Suppressor macrophage treated with lipopolysaccharide for 1 hour (primary cell): ENCODE results near the gene MDH1B.
"Not testable (repeated sequence)": the region's sequence is repeated elsewhere in the genome, so short reads cannot be mapped to it uniquely, and the experiment has no call there.

Experiments used
- DNase-seq, 3 donors: peaks; one replicate each; pipeline ENCODE4 v3.0.0-alpha.2; 2020 to 2022

MDH1B gene

DNA sequence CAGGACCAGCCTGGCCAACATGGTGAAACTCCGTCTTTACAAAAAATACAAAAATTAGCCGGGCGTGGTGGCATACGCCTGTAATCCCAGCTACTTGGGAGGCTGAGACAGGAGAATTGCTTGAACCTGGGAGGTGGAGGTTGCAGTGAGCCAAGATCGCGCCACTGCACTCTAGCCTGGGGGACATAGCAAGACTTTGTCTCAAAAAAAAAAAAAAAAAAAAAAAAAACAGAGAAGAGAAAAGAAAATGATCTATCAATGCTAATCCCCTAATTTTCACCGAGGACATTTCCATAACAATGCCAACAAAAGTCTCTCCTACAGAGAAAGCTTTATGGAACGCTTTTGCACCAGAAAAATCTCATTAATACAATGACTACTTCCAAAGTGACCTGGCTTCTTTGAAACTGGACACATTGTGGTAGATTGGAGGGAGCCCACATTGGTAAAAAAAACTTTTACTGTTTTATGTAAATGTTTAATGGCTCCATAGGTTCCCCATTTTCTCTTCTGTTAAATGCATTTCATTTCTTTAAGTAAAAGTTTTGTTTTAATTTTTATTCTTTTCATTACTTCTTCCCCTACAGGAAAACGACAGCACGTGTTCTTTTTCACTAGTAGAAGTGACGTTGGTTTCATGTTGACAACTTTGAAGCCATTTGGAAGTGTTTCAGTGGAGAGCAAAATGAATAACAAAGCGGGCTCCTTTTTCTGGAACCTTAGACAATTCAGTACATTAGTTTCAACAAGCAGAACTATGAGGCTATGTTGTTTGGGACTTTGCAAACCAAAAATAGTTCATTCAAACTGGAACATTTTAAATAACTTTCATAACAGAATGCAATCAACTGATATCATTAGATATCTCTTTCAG is 1.2 kb upstream of the MDH1B start:
- no peak for DNase-seq

DNA sequence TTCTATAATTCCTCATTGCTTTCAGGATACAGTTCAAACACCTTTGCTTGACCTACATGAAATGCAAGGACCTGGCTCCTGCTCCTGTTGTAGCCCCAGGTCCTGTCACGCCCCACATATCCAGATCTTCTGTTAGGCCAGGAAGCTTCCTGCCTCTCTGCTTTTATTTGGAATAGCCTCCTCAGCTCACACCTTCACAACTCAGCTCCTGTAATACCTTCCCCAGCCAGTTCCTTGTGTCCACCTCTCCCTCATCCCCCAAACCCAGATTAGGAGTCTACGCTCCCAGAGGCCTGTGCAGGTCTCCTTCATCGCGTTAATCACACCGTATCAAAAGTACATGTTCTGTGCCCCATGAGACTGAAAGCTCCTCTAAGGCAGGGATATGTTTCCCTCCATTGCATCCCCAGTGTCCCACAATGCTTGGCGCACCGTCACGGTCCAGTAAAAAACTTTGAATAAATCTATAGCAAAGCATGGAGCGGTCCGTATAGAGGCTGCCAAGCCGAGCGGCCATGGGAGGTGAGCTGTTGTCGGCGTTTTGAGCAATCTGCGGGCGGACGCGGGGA is 371 bp downstream of the MDH1B start:
- no peak for DNase-seq

- DNase-seq: no peak
These were observed 8.3 kb downstream of the MDH1B start for GRCh38 chr2:206756816-206757215.

- DNase-seq: no peak
These were observed 24.3 kb downstream of the MDH1B start for GRCh38 chr2:206740800-206741199.

GRCh38 chr2:206739271-206739670 is 25.9 kb downstream of the MDH1B start:
- no peak for DNase-seq

DNA sequence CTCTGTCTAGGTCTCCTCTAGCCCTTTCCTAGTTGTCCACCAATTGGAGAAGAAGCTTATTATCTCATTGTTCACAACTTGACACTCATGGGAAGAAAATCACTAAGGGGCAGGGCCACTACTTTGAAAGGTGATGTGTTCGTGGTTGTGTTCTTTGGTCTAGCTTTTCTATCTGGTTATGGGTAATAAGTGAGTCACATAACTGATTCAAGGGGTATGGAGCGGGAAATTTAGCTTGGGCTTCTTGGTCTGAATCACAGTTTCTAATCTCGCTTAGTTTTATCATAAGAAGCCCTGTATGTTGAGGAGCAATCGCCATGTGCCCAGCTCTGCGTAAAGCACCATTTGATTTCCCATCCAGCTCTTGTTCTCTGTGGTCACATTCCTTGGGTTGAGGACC is 28.2 kb downstream of the MDH1B start:
- DNase-seq: no peak

DNA sequence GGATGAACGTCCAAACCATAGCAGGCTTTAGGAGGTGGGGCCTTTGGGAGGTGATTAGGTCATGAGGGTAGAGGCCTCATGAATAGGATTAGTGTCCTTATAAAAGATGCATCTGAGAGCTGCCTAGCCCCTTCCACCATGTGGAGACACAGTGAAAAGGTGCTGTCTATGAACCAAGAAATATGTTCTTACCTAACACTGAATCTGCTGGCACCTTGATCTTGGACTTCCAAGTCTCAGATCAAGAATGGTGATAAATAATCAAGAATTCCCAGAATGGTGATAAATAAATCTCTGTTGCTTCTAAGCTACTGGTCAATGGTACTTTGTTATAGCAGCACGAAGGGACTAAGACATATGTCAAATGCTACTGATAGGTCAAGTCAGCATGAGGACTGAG is 31.8 kb downstream of the MDH1B start:
- no peak for DNase-seq

DNA sequence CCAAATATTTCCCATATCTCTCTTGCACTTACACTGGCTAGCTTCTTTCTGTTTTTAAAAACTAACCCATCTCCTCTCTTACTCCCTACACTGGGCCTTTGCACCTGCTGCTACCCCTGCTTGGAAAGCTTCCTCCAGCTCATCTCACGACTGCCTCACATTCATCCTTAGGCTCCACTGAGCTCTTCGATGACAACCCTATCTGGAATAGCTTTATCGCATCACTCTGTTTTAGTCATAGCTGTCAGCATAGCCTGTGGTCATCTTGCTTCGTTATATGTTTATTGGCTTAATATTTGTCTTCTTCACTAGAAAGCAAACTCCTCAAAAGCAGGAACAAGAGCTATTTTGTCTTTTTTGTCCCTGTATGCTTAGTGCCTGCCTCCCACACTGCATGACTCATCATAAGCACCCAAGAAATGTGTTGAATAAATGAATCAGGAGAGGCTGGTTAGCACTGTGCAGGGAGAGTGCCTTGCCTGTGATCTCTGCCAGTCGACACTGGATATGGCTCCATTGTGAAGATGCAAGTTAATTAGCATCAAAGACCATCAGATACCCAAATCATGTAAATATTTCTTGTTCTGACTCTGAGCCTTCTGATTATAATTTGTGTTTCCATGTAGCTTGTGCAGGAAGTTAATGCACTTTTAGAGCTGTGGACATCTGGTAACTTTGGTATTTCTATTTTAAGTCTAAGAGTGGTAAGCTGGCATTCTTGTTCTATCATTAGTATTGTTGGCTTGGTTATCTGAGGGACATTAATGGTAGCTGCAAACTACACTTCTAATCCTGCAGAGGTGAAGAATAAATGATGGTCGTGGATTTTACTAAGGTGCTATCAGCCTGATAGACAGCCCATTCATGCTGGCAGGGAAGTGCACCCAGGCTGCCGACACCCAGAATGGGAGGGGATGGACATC is 36.6 kb downstream of the MDH1B start:
- peak; percentile 69 to 73 (median 72) for DNase-seq

- no peak for DNase-seq
These were observed 37.8 kb downstream of the MDH1B start for GRCh38 chr2:206727287-206727686.

GRCh38 chr2:206723288-206723687 is 41.8 kb downstream of the MDH1B start:
- no peak for DNase-seq

DNA sequence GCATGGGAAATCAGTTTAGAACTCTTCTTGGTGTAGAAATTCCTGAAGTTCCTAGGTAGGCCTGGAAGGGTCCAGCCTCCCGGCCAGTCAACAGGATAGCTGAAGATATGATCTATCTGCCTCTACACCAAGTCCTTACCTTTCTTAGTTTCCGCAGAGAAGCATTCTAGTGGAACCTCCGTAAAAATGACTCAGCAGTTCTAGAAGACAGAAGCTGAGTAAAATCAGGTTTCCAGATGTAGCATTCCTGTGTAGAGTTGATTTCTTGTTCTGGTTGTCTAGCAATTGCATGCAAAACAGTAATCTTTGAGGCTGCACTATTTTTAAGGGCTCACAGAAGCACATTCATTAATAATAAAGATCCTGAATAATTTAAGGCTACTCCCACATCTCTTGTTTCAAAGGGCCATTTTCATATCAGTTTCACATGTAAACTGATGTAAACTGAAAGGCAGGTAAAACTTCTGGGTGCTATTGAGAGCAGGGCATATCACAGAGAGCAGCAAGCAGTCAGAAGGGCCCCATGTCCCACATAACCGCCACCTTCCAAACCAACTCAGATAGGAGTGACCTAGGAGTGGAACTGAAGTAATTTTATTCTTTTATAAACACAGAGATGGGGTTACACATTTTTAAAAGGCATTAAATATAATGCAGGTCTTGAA is 43.7 kb downstream of the MDH1B start:
- no peak for DNase-seq

DNA sequence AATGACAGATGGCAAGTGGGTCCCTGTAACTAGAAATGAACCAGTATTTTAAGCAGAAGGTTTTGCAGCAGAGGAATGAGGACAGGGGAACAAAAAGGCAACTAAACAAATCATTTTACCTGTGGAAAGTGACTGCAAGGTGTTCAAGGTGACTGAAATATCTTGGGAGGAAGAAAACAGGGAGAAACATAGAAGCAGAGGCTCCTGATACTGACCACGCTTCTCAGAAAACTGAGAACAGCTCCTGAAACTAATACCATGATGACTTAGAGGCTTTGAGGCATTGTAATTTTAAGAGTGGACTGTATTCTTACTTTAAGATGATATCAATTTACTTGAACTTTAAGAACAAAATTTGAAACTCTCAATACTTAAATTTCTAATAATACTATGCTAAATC is 46.8 kb downstream of the MDH1B start, which contains the start of gene DYTN:
DYTN (minus strand) TSS at position 101 of the 400 bp plus-strand sequence. CDS start 117 bp downstream, outside the sequence.
- DNase-seq: no peak

- DNase-seq: no peak
These were observed 48.5 kb downstream of the MDH1B start for GRCh38 chr2:206716623-206717022.

DNA sequence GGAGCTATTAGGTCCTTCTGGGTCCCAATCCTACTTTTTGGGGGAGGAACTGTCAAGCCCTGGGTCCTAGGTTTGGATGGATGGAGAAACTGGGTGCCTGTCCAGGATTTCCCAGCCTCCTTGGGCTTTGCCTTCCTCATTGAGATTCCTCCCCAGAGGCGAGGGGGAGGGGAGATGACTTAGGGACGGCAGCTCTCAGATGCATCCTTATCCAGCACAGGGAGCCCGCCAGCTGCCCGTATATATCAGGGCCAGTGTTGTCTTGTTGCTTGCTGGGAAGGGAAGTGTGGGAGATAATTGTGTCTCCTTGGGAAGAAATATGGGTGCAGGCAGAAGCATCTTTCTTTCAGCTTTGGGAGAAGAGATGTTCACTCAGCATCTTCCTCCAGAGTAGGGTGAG is 49.9 kb downstream of the MDH1B start:
- DNase-seq: not testable (repeated sequence)

GRCh38 chr2:206713746-206714145 is 51.4 kb downstream of the MDH1B start:
- DNase-seq: peak; percentile 40 to 51 (median 45)

DNA sequence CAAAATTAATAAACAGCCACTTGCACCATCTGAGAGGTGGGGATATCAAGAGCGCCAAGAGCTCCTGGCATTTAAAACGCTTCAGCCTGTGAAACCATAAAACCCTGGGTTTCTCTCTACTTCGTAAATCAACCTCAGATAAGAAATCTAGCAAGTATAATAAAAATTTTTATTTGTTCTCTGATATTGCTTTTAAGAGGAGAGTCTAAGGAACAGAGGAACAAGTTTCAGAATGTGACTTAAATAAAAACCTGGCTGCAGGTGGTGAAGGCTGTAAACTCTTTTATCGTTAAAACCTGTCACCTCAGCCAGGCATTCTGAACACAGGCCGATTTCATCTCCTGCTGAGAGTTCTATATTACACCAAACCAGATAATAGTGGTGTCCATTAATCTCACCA is 56.8 kb downstream of the MDH1B start:
- DNase-seq: no peak

GRCh38 chr2:206707164-206707701 is 57.9 kb downstream of the MDH1B start:
- DNase-seq: no peak

- DNase-seq: no peak
These were observed 63.0 kb downstream of the MDH1B start for GRCh38 chr2:206701952-206702605.

DNA sequence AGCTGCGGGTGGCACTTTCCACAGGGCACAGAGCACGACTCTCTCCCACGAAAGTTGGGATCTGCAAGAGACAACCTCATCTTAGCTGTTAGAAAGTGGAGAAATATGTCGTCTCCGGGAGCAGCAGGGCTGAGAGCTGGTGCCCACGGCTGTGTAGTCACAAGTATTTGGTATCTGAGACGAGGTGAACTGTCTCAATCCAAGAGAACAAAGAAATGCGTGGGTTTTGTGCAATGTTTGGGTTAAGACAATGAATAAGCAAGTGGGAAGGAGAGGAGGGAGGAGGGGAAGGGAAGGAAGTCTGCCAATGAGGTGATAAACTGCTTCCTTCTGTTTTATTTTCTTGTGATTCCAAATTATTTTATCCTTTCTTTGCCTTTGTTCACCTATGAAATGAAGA is 65.0 kb downstream of the MDH1B start:
- peak; percentile 30 to 42 (median 31) for DNase-seq

GRCh38 chr2:206698811-206699210 is 66.3 kb downstream of the MDH1B start:
- DNase-seq: no peak

- DNase-seq: no peak
These were observed 68.2 kb downstream of the MDH1B start for GRCh38 chr2:206696910-206697309.
